ENCODE data around the gene LSM2. TPM values are rescaled to one million over a fixed set of nuclear protein-coding genes. Genes with fewer than 3 reads are reported as not detected.

LSM2 gene
- total RNA-seq, 4 donors from 2014 or later: 23.5 to 43.0 (median 34.8) TPM

- in situ Hi-C loops (cut with MboI; ENCODE audit: low pct_ligation_motif_present in 1 of 4, low pct_unique_long_range_greater_than_20kb in 1 of 4, low sequenced_read_pairs in 3 of 4): loop anchor here in 1 of 4 donors (10.0 kb wide), 1 partner anchor 76 kb away; the partner anchor contains the start of gene LY6G5C
- Histone ChIP-seq H3K27me3 (no peaks in the 10 kb centered on the region), H3K4me1 (peaks cover 0 to under 1% (median 0%) of the 10 kb centered on the region in 4 donors), H3K27ac (no peak overlapping the region), H3K36me3 (no peaks in the 10 kb centered on the region), H3K9me3 (no peaks in the 10 kb centered on the region), H3K4me3 (no peak overlapping the region)
- intact Hi-C loops (cut with DNase I; ENCODE audit: low total_unique reads): no loop called here
- DNase-seq: no peak
- TF ChIP-seq CTCF (IDR thresholded peaks at IDR 0.05) (no peak), POLR2AphosphoS5 (IDR thresholded peaks at IDR 0.05) (no peak), EP300 (IDR thresholded peaks at IDR 0.05; ENCODE audit: low read depth) (no peak), POLR2A (IDR thresholded peaks at IDR 0.05) (no peak)
- WGBS, 2 donors (ENCODE audit: low coverage in 1 of 2): 88% methylated on average over 4 to 5 of the region's 5 CpGs
These were observed 46.0 kb downstream of the LSM2 start for GRCh38 chr6:31760790-31761189.

- Histone ChIP-seq H3K4me1 (no peaks in the 10 kb centered on the region), H3K36me3 (no peaks in the 10 kb centered on the region), H3K27ac (no peak overlapping the region), H3K9me3 (no peaks in the 10 kb centered on the region), H3K27me3 (no peaks in the 10 kb centered on the region), H3K4me3 (no peak overlapping the region)
- in situ Hi-C loops (cut with MboI; ENCODE audit: low pct_ligation_motif_present in 1 of 4, low pct_unique_long_range_greater_than_20kb in 1 of 4, low sequenced_read_pairs in 3 of 4) (no loop called here), intact Hi-C loops (cut with DNase I; ENCODE audit: low total_unique reads) (no loop called here)
- TF ChIP-seq POLR2AphosphoS5 (IDR thresholded peaks at IDR 0.05): no peak
- TF ChIP-seq CTCF (IDR thresholded peaks at IDR 0.05): no peak
- TF ChIP-seq EP300 (IDR thresholded peaks at IDR 0.05; ENCODE audit: low read depth): no peak
- TF ChIP-seq POLR2A (IDR thresholded peaks at IDR 0.05): no peak
- WGBS, 2 donors (ENCODE audit: low coverage in 1 of 2): 90% methylated on average over 2 of the region's 2 CpGs; no CpG with 5 or more reads in 1 of the 2 donors
- no peak for DNase-seq
These were observed 48.5 kb downstream of the LSM2 start for GRCh38 chr6:31758281-31758680.

GRCh38 chr6:31752739-31753319 is 53.9 kb downstream of the LSM2 start:
- H3K4me1 ChIP-seq: no peaks in the 10 kb centered on the region
- DNase-seq: no peak
- no peak overlapping the region for H3K27ac ChIP-seq
- intact Hi-C loops (cut with DNase I; ENCODE audit: low total_unique reads): no loop called here
- TF ChIP-seq POLR2A (IDR thresholded peaks at IDR 0.05) (no peak), POLR2AphosphoS5 (IDR thresholded peaks at IDR 0.05) (no peak), EP300 (IDR thresholded peaks at IDR 0.05; ENCODE audit: low read depth) (no peak), CTCF (IDR thresholded peaks at IDR 0.05) (no peak)
- H3K9me3 ChIP-seq: no peaks in the 10 kb centered on the region
- no peaks in the 10 kb centered on the region for H3K36me3 ChIP-seq
- whole genome bisulfite sequencing, 2 donors (ENCODE audit: low coverage in 1 of 2): 73 to 74% methylated on average over 5 to 8 of the region's 8 CpGs
- no peak overlapping the region for H3K4me3 ChIP-seq
- in situ Hi-C loops (cut with MboI; ENCODE audit: low pct_ligation_motif_present in 1 of 4, low pct_unique_long_range_greater_than_20kb in 1 of 4, low sequenced_read_pairs in 3 of 4): no loop called here
- no peaks in the 10 kb centered on the region for H3K27me3 ChIP-seq

- no peak overlapping the region for H3K27ac ChIP-seq
- DNase-seq: no peak
- no peaks in the 10 kb centered on the region for H3K27me3 ChIP-seq
- TF ChIP-seq POLR2AphosphoS5 (IDR thresholded peaks at IDR 0.05) (no peak), CTCF (IDR thresholded peaks at IDR 0.05) (no peak), EP300 (IDR thresholded peaks at IDR 0.05; ENCODE audit: low read depth) (no peak), POLR2A (IDR thresholded peaks at IDR 0.05) (no peak)
- no peaks in the 10 kb centered on the region for H3K9me3 ChIP-seq
- WGBS, 2 donors (ENCODE audit: low coverage in 1 of 2): 70 to 82% methylated on average over 4 to 7 of the region's 7 CpGs
- H3K36me3 ChIP-seq: no peaks in the 10 kb centered on the region
- in situ Hi-C loops (cut with MboI; ENCODE audit: low pct_ligation_motif_present in 1 of 4, low pct_unique_long_range_greater_than_20kb in 1 of 4, low sequenced_read_pairs in 3 of 4) (no loop called here), intact Hi-C loops (cut with DNase I; ENCODE audit: low total_unique reads) (loop anchor here (1.0 kb wide), 1 partner anchor 30 kb away; no protein-coding TSS in a partner anchor)
- H3K4me1 ChIP-seq: peaks cover 0 to 5% (median 0%) of the 10 kb centered on the region in 4 donors
- no peak overlapping the region for H3K4me3 ChIP-seq
These were observed 56.2 kb downstream of the LSM2 start for GRCh38 chr6:31750411-31751022.

All from transverse colon (tissue), 4 donors.